Transverse colon (tissue), 4 donors: ENCODE data around the gene SLC38A1. TPM values are rescaled to one million over a fixed set of nuclear protein-coding genes. Genes with fewer than 3 reads are reported as not detected.

ENCODE experiments used
- DNase-seq: peaks from one replicate; pipeline ENCODE4 v3.0.0-alpha.2; 2019
- H3K27ac ChIP-seq, 4 donors: fragments of 200-600 bp; sonication (generic); 2 replicates each; pipeline ENCODE4 v1.5.1; 2016 to 2018; ENCODE audit warnings: inconsistent platforms in 4 of 4
- H3K27me3 ChIP-seq: fragments of 200-600 bp; sonication (generic); 2 replicates; pipeline ENCODE4 v1.5.1; 2017; ENCODE audit warnings: inconsistent platforms
- H3K36me3 ChIP-seq, 4 donors: fragments of 200-600 bp; sonication (generic); 2 replicates each; pipeline ENCODE4 v1.5.1; 2017 to 2019; ENCODE audit warnings: inconsistent platforms in 4 of 4
- H3K4me1 ChIP-seq, 4 donors: fragments of 200-600 bp; sonication (generic); 2 replicates each; pipeline ENCODE4 v1.5.1; 2017 to 2020; ENCODE audit warnings: inconsistent platforms in 4 of 4
- H3K4me3 ChIP-seq, 4 donors: fragments of 200-600 bp; sonication (generic); 1 replicate in 1 of 4; 2 replicates in 3 of 4; pipeline versions ENCODE4 v1.5.1 to v1.6.1; 2017 to 2019; ENCODE audit warnings: inconsistent platforms in 4 of 4
- H3K9me3 ChIP-seq, 2 donors: fragments of 200-600 bp; sonication (generic); 2 replicates each; pipeline ENCODE4 v1.5.1; 2017 to 2019; ENCODE audit warnings: inconsistent platforms in 2 of 2
- CTCF ChIP-seq, 5 experiments: fragments of 200-600 bp in 3 of 5; fragments of 450-650 bp in 2 of 5; sonication (generic) in 3 of 5; IDR thresholded peaks; 1 replicate in 2 of 5; 2 replicates in 3 of 5; pipeline ENCODE4 v1.5.1; 2016 to 2017; ENCODE audit warnings: antibody characterized with exemption in 5 of 5, inconsistent platforms in 3 of 5, mild to moderate bottlenecking in 2 of 5, moderate library complexity in 1 of 5
- EP300 ChIP-seq: sonication (generic); formaldehyde crosslinking; IDR thresholded peaks from one replicate; pipeline ENCODE4 v1.6.1; 2017; ENCODE audit warnings: antibody characterized with exemption, low read depth
- POLR2A ChIP-seq: fragments of 450-650 bp; IDR thresholded peaks from one replicate; pipeline ENCODE4 v1.6.1; 2016; ENCODE audit warnings: antibody characterized with exemption, mild to moderate bottlenecking, moderate library complexity
- POLR2AphosphoS5 ChIP-seq, 3 donors: sonication (generic); formaldehyde crosslinking; IDR thresholded peaks; one replicate each; pipeline ENCODE4 v1.6.1; 2016; ENCODE audit warnings: antibody characterized with exemption in 3 of 3
- WGBS, 2 donors: methylation state at CpG; one replicate each; pipeline ENCODE4 v1.1.5; 2018; ENCODE audit warnings: low coverage in 1 of 2; 5-methylcytosine and 5-hydroxymethylcytosine counted together
- in situ Hi-C, 4 donors: fragments of 200-750 bp; cut with MboI; loops; one replicate each; pipeline versions ENCODE4 v1.15.0 to v1.15.1; 2017; ENCODE audit warnings: low sequenced_read_pairs in 3 of 4, low pct_ligation_motif_present in 1 of 4, low pct_unique_long_range_greater_than_20kb in 1 of 4
- intact Hi-C: fragments of 100-400 bp; cut with DNase I; formaldehyde crosslinking; loops from one replicate; pipeline ENCODE4 v1.15.1; 2023; ENCODE audit warnings: low total_unique reads
- total RNA-seq, 4 donors: library from RNA; depleted of rRNA; stranded (reverse); fragments of >200 nt; gene quantifications; one replicate each; pipeline ENCODE4 v1.1.0, GENCODE V29; 2016

SLC38A1 gene
- total RNA-seq, 4 donors from 2014 or later = 36.8 to 139 (median 117) TPM

- in situ Hi-C loops (loop anchor here in 2 of 4 donors (25.0 kb wide), 2 partner anchors 108 to 133 kb away; partner anchors contain the start of gene SLC38A1 (in 1 of the 2)), intact Hi-C loops (loop anchor here (10.0 kb wide), 1 partner anchor 110 kb away; the partner anchor contains the start of gene SLC38A1)
- TF ChIP-seq EP300 (no peak), CTCF (IDR thresholded peaks at IDR 0.05) (no peak), POLR2A (no peak), POLR2AphosphoS5 (IDR thresholded peaks at IDR 0.05) (no peak)
- peaks cover 5 to 62% (median 31%) of the 10 kb centered on the region in 4 donors for H3K4me1 ChIP-seq
- H3K9me3 ChIP-seq = no peaks in the 10 kb centered on the region
- peak overlapping the region in 1 of 4 donors; percentile 10 for H3K27ac ChIP-seq
- no peaks in the 10 kb centered on the region for H3K27me3 ChIP-seq
- 53 to 63% methylated on average over 2 of the region's 2 CpGs for WGBS, 2 donors
- no peak overlapping the region for H3K4me3 ChIP-seq
- no peaks in the 10 kb centered on the region for H3K36me3 ChIP-seq
- no peak for DNase-seq
These were observed 114.4 kb downstream of the SLC38A1 start for GRCh38 chr12:46154221-46154985.

GRCh38 chr12:46153268-46153872, 115.5 kb downstream of the SLC38A1 start:
- no peak for TF ChIP-seq POLR2A
- TF ChIP-seq EP300 = no peak
- TF ChIP-seq POLR2AphosphoS5 (IDR thresholded peaks at IDR 0.05) = no peak
- peak; percentile 49 to 66 (median 60) for TF ChIP-seq CTCF (IDR thresholded peaks at IDR 0.05)
- DNase-seq = no peak
- intact Hi-C loops (loop anchor here (10.0 kb wide), 1 partner anchor 111 kb away; the partner anchor contains the start of gene SLC38A1), in situ Hi-C loops (loop anchor here in 2 of 4 donors (25.0 kb wide), 2 partner anchors 109 to 134 kb away; partner anchors contain the start of gene SLC38A1 (in 1 of the 2))
- Histone ChIP-seq H3K4me3 (no peak overlapping the region), H3K27me3 (no peaks in the 10 kb centered on the region), H3K4me1 (peaks cover 5 to 58% (median 28%) of the 10 kb centered on the region in 4 donors), H3K9me3 (no peaks in the 10 kb centered on the region), H3K27ac (no peak overlapping the region), H3K36me3 (no peaks in the 10 kb centered on the region)
- WGBS, 2 donors = 3 to 8% methylated on average over 2 of the region's 2 CpGs

- peaks cover 5 to 56% (median 24%) of the 10 kb centered on the region in 4 donors for H3K4me1 ChIP-seq
- TF ChIP-seq EP300 = no peak
- no peak for TF ChIP-seq POLR2AphosphoS5 (IDR thresholded peaks at IDR 0.05)
- no peak for TF ChIP-seq POLR2A
- TF ChIP-seq CTCF (IDR thresholded peaks at IDR 0.05) = no peak
- WGBS, 2 donors = 50 to 81% methylated on average over 1 of the region's 1 CpG
- intact Hi-C loops = loop anchor here (10.0 kb wide), 1 partner anchor 112 kb away; the partner anchor contains the start of gene SLC38A1
- H3K4me3 ChIP-seq = no peak overlapping the region
- in situ Hi-C loops = loop anchor here in 2 of 4 donors (25.0 kb wide), 2 partner anchors 110 to 135 kb away; partner anchors contain the start of gene SLC38A1 (in 1 of the 2)
- H3K36me3 ChIP-seq = no peaks in the 10 kb centered on the region
- no peaks in the 10 kb centered on the region for H3K27me3 ChIP-seq
- H3K27ac ChIP-seq = no peak overlapping the region
- no peaks in the 10 kb centered on the region for H3K9me3 ChIP-seq
- no peak for DNase-seq
These were observed 116.4 kb downstream of the SLC38A1 start for GRCh38 chr12:46152456-46152855.

GRCh38 chr12:46150735-46151134, 118.1 kb downstream of the SLC38A1 start:
- no peak for DNase-seq
- Histone ChIP-seq H3K9me3 (no peaks in the 10 kb centered on the region), H3K36me3 (no peaks in the 10 kb centered on the region), H3K4me3 (no peak overlapping the region), H3K27ac (peak overlapping the region; percentile 42 to 60 (median 56)), H3K27me3 (no peaks in the 10 kb centered on the region), H3K4me1 (peaks cover 5 to 54% (median 24%) of the 10 kb centered on the region in 4 donors)
- in situ Hi-C loops (loop anchor here in 2 of 4 donors (25.0 kb wide), 2 partner anchors 112 to 137 kb away; partner anchors contain the start of gene SLC38A1 (in 1 of the 2)), intact Hi-C loops (loop anchor here (10.0 kb wide), 1 partner anchor 114 kb away; the partner anchor contains the start of gene SLC38A1)
- TF ChIP-seq POLR2A = no peak
- TF ChIP-seq EP300 = no peak
- no peak for TF ChIP-seq POLR2AphosphoS5 (IDR thresholded peaks at IDR 0.05)
- no peak for TF ChIP-seq CTCF (IDR thresholded peaks at IDR 0.05)
- 50% methylated on average over 3 of the region's 3 CpGs for WGBS, 2 donors
